SK-N-SH (cell line): ENCODE measurements around the gene SCARB2. TPM values are rescaled to one million over a fixed set of nuclear protein-coding genes. Genes with fewer than 3 reads are reported as not detected.

Source experiments
- CTCF ChIA-PET: fragments of 300-600, 350-600 bp; formaldehyde crosslinking; extraction: SDS; loops from one replicate; lab custom pipeline; 2021; lab: Yijun Ruan, JAX
- POLR2A ChIA-PET: fragments of 350-600 bp; sonication (Branson Sonifier 250); formaldehyde crosslinking; extraction: SDS; loops from one replicate; lab custom pipeline; 2020; ENCODE audit warnings: antibody characterized with exemption, inconsistent platforms; lab: Yijun Ruan, JAX
- DNase-seq: peaks from one replicate; pipeline ENCODE4 v3.0.0; 2012
- H2AFZ ChIP-seq: fragments of 200-600 bp; sonication (generic); 2 replicates; pipeline ENCODE4 v1.8.1; 2016; ENCODE audit warnings: antibody characterized with exemption, mild to moderate bottlenecking, low read depth
- H3F3A ChIP-seq: fragments of 200-600 bp; sonication (generic); replicated peaks from 2 replicates; pipeline ENCODE3; 2016; ENCODE audit warnings: antibody characterized with exemption, mild to moderate bottlenecking; ENCODE audit not compliant: insufficient read depth
- H3K27ac ChIP-seq, 2 experiments: fragments of 200-500 bp in 1 of 2; fragments of 200-600 bp in 1 of 2; sonication (Bioruptor generic) in 1 of 2; sonication (generic), shearing (Covaris generic) in 1 of 2; 2 replicates each; pipeline versions ENCODE4 v1.5.1 to v1.6.1; 2014 to 2016; ENCODE audit warnings: low read depth in 2 of 2, inconsistent platforms in 1 of 2, low read length in 1 of 2, mild to moderate bottlenecking in 1 of 2, mixed read lengths in 1 of 2
- H3K27me3 ChIP-seq: fragments of 200-600 bp; sonication (generic), shearing (Covaris generic); 2 replicates; pipeline ENCODE4 v1.6.1; 2016; ENCODE audit warnings: mixed run types; ENCODE audit not compliant: insufficient read depth
- H3K36me3 ChIP-seq, 2 experiments: fragments of 200-500 bp in 1 of 2; fragments of 200-600 bp in 1 of 2; sonication (Bioruptor generic) in 1 of 2; sonication (generic) in 1 of 2; replicated peaks in 1 of 2; 2 replicates each; pipeline versions ENCODE3 to v1.5.1; 2014 to 2016; ENCODE audit warnings: low read length in 1 of 2, mild to moderate bottlenecking in 1 of 2; ENCODE audit not compliant: insufficient read depth in 2 of 2, control insufficient read depth in 1 of 2
- H3K4me1 ChIP-seq, 2 experiments: fragments of 200-500 bp in 1 of 2; fragments of 200-600 bp in 1 of 2; sonication (Bioruptor generic) in 1 of 2; sonication (generic), shearing (Covaris generic) in 1 of 2; 2 replicates each; pipeline versions ENCODE4 v1.5.1 to v1.6.1; 2014 to 2016; ENCODE audit warnings: low read depth in 1 of 2, low read length in 1 of 2, mixed run types in 1 of 2; ENCODE audit not compliant: insufficient read depth in 2 of 2, control insufficient read depth in 1 of 2
- H3K4me2 ChIP-seq: fragments of 200-600 bp; sonication (generic), shearing (Covaris generic); 2 replicates; pipeline ENCODE4 v1.6.1; 2017; ENCODE audit warnings: mixed run types
- H3K4me3 ChIP-seq, 2 experiments: fragments of 200-500 bp in 1 of 2; fragments of 200-600 bp in 1 of 2; sonication (Bioruptor generic) in 1 of 2; sonication (generic), shearing (Covaris generic) in 1 of 2; 2 replicates each; pipeline versions ENCODE4 v1.5.1 to v1.8.1; 2014 to 2016; ENCODE audit warnings: low read depth in 2 of 2, inconsistent platforms in 1 of 2, low read length in 1 of 2, mild to moderate bottlenecking in 1 of 2, mixed read lengths in 1 of 2, moderate library complexity in 1 of 2
- H3K79me2 ChIP-seq: fragments of 200-600 bp; sonication (generic); 2 replicates; pipeline ENCODE4 v1.8.1; 2017; ENCODE audit warnings: mild to moderate bottlenecking; ENCODE audit not compliant: insufficient read depth
- H3K9ac ChIP-seq: fragments of 200-600 bp; sonication (generic); 2 replicates; pipeline ENCODE4 v1.6.1; 2017; ENCODE audit warnings: mixed run types
- H3K9me2 ChIP-seq: fragments of 200-600 bp; sonication (generic); 2 replicates; pipeline ENCODE4 v1.6.1; 2017; ENCODE audit warnings: mixed run types
- H3K9me3 ChIP-seq: fragments of 200-600 bp; sonication (generic); 2 replicates; pipeline ENCODE4 v1.6.1; 2017; ENCODE audit warnings: mixed run types, mild to moderate bottlenecking, moderate library complexity
- H4K20me1 ChIP-seq: fragments of 200-600 bp; sonication (generic); 2 replicates; pipeline ENCODE4 v1.6.1; 2017; ENCODE audit warnings: mild to moderate bottlenecking, mixed run types; ENCODE audit not compliant: insufficient read depth
- CTCF ChIP-seq: fragments of 200-600 bp; sonication (generic); IDR thresholded peaks from 2 replicates; pipeline ENCODE4 v1.6.1; 2017; ENCODE audit warnings: antibody characterized with exemption, mild to moderate bottlenecking, moderate library complexity
- ELF1 ChIP-seq: IDR thresholded peaks from 2 replicates; pipeline ENCODE4 v1.4.0; 2012
- EZH2phosphoT487 ChIP-seq: fragments of 200-600 bp; sonication (generic); IDR thresholded peaks from 2 replicates; pipeline ENCODE4 v1.6.1; 2017; ENCODE audit warnings: low read depth, mixed run types, mild to moderate bottlenecking, antibody characterized with exemption, moderate library complexity, borderline replicate concordance
- FOSL2 ChIP-seq: IDR thresholded peaks from 2 replicates; pipeline ENCODE4 v1.4.0; 2012; ENCODE audit warnings: low read depth, mild to moderate bottlenecking, moderate library complexity, borderline replicate concordance
- FOXM1 ChIP-seq: IDR thresholded peaks from 2 replicates; pipeline ENCODE4 v1.4.0; 2012; ENCODE audit warnings: low read depth, mild to moderate bottlenecking
- GABPA ChIP-seq: IDR thresholded peaks from 2 replicates; pipeline ENCODE4 v1.4.0; 2012; ENCODE audit warnings: low read depth, mild to moderate bottlenecking
- IRF3 ChIP-seq: fragments of 150-350 bp; IDR thresholded peaks from 2 replicates; pipeline ENCODE4 v1.6.1; 2016; ENCODE audit warnings: mild to moderate bottlenecking, low read depth, low read length
- MEF2A ChIP-seq: IDR thresholded peaks from 2 replicates; pipeline ENCODE4 v1.4.0; 2012; ENCODE audit warnings: low read depth, borderline replicate concordance
- MXI1 ChIP-seq: IDR thresholded peaks from 2 replicates; pipeline ENCODE4 v1.6.1; 2012; ENCODE audit warnings: mild to moderate bottlenecking, low read depth, low read length, improper control_type of control experiment
- PBX3 ChIP-seq: IDR thresholded peaks from 2 replicates; pipeline ENCODE4; 2012
- POLR2AphosphoS5 ChIP-seq: IDR thresholded peaks from 2 replicates; pipeline ENCODE4 v1.6.1; 2012; ENCODE audit warnings: low read depth, low read length
- RAD21 ChIP-seq: IDR thresholded peaks from 2 replicates; pipeline ENCODE4 v1.6.1; 2012; ENCODE audit warnings: mild to moderate bottlenecking, low read length
- TCF12 ChIP-seq: IDR thresholded peaks from 2 replicates; pipeline ENCODE4 v1.4.0; 2012
- ZBTB33 ChIP-seq: IDR thresholded peaks from 2 replicates; pipeline ENCODE4 v1.4.0; 2012; ENCODE audit warnings: low read depth, borderline replicate concordance
- WGBS: methylation state at CpG from one replicate; pipeline ENCODE4 v1.1.6; 2017; ENCODE audit warnings: low lambda C conversion rate; 5-methylcytosine and 5-hydroxymethylcytosine counted together
- polyA plus RNA-seq, 3 experiments: library from polyadenylated mRNA; depleted of rRNA; stranded (reverse); fragments of >200 nt; gene quantifications; 2 replicates each; pipeline ENCODE4 v1.2.3, GENCODE V29; 2012

Gene SCARB2
- polyA plus RNA-seq, 1 of the 3 experiments (the other 2 are of a cell fraction), result 82.6 TPM

GRCh38 chr4:76179398-76180318, 34.0 kb downstream of the SCARB2 start (continued):
- no peak for TF ChIP-seq ZBTB33
- TF ChIP-seq RAD21, result peak; percentile 95
- no peak for TF ChIP-seq GABPA
- peak; percentile 95 for TF ChIP-seq CTCF

- no peaks in the 10 kb centered on the region for H3K9me2 ChIP-seq
- ChIA-PET CTCF (interaction anchor here (0.9 to 7.8 kb wide), 8 partner anchors 9 to 253 kb away, joined by 3 to 160 read pairs (median 40); partner anchors contain the start of genes FAM47E, SCARB2 and STBD1), POLR2A (no interaction called here)
- 63% methylated on average over 2 of the region's 2 CpGs for WGBS
- DNase-seq, result no peak
- H3K27me3 ChIP-seq, result no peaks in the 10 kb centered on the region
- peaks cover 2% of the 10 kb centered on the region; the same call in 1 of the 2 replicates for H4K20me1 ChIP-seq
- no peaks in the 10 kb centered on the region for H3K9me3 ChIP-seq
- TF ChIP-seq MEF2A (no peak), ELF1 (no peak), RAD21 (no peak), FOSL2 (no peak), POLR2AphosphoS5 (no peak)
- TF ChIP-seq, all 33 proteins: peak for 0
- H3K36me3 ChIP-seq, result peaks cover 38 to 51% of the 10 kb centered on the region in 2 experiments
- H3K4me2 ChIP-seq, result no peak overlapping the region
- H3K27ac ChIP-seq, result no peak overlapping the region
- H3F3A ChIP-seq, result peaks cover 7% of the 10 kb centered on the region
- no peak overlapping the region for H3K4me3 ChIP-seq
- peaks cover 24% of the 10 kb centered on the region for H3K79me2 ChIP-seq
- H3K9ac ChIP-seq, result no peak overlapping the region
- H3K4me1 ChIP-seq, result peaks cover 0 to 2% of the 10 kb centered on the region in 2 experiments; a peak in 1 of 4 replicates
- no peak overlapping the region for H2AFZ ChIP-seq
Measured at GRCh38 chr4:76178296-76178695, 35.3 kb downstream of the SCARB2 start.

GRCh38 chr4:76177709-76178108, 35.9 kb downstream of the SCARB2 start:
- Histone ChIP-seq H3K79me2 (peaks cover 23% of the 10 kb centered on the region), H3F3A (peaks cover 7% of the 10 kb centered on the region)
- TF ChIP-seq IRF3 (no peak), EZH2phosphoT487 (no peak), PBX3 (no peak), TCF12 (no peak), MXI1 (no peak), FOXM1 (no peak), ELF1 (no peak)

More at GRCh38 chr4:76177709-76178108, 35.9 kb downstream of the SCARB2 start:
- CTCF ChIA-PET, result interaction anchor here (1.3 to 7.8 kb wide), 4 partner anchors 21 to 253 kb away, joined by 3 to 160 read pairs (median 40); partner anchors contain the start of gene FAM47E
- Histone ChIP-seq H3K27me3 (no peaks in the 10 kb centered on the region), H3K9me3 (no peaks in the 10 kb centered on the region), H4K20me1 (no peaks in the 10 kb centered on the region), H3K4me2 (no peak overlapping the region), H3K9me2 (no peaks in the 10 kb centered on the region), H2AFZ (no peak overlapping the region), H3K36me3 (peaks cover 43 to 57% of the 10 kb centered on the region in 2 experiments), H3K4me1 (peaks cover 0 to 2% of the 10 kb centered on the region in 2 experiments; a peak in 1 of 4 replicates), H3K9ac (no peak overlapping the region), H3K4me3 (no peak overlapping the region), H3K27ac (no peak overlapping the region)
- DNase-seq, result no peak
- POLR2A ChIA-PET, result no interaction called here
